A549 (cell line): ENCODE data around the gene SUFU. TPM values are rescaled to one million over a fixed set of nuclear protein-coding genes. Genes with fewer than 3 reads are reported as not detected.

Source experiments
- ATAC-seq, 2 experiments: fragments of 200-7000 bp in 1 of 2; fragments of >200 bp in 1 of 2; cut with Nextera tagmentation in 1 of 2; cut with Tn5 transposase in 1 of 2; 3 replicates each; pipeline versions ENCODE4 v1.8.0 to v1.9.1; 2018 to 2020; ENCODE audit warnings: mild to moderate bottlenecking in 1 of 2, moderate library complexity in 1 of 2
- CTCF ChIA-PET: fragments of 300-600 bp; sonication (Branson Sonifier 250); formaldehyde crosslinking; extraction: SDS; loops from one replicate; lab custom pipeline; 2021; ENCODE audit warnings: antibody characterized with exemption, inconsistent platforms; lab: Yijun Ruan, JAX
- POLR2A ChIA-PET: fragments of 350-600 bp; formaldehyde crosslinking; extraction: SDS; loops from one replicate; lab custom pipeline; 2021; ENCODE audit warnings: antibody characterized with exemption, inconsistent platforms; lab: Yijun Ruan, JAX
- DNase-seq, 2 experiments: peaks; one replicate each; pipeline versions ENCODE4 v3.0.0 to v3.0.0-alpha.2; 2011 to 2016; ENCODE audit warnings: low read depth in 1 of 2, low spot score in 1 of 2
- FAIRE-seq: peaks from 2 replicates; lab custom pipeline; 2011; peaks lifted over from hg19 to GRCh38; lab: Jason Lieb, UNC
- H3K27ac ChIP-seq, 2 experiments: fragments of >200 bp; sonication (Bioruptor Twin); formaldehyde crosslinking; 3 replicates each; pipeline ENCODE4 v1.5.1; 2016 to 2017
- H3K4me1 ChIP-seq: fragments of >200 bp; sonication (Bioruptor Twin); formaldehyde crosslinking; 3 replicates; pipeline ENCODE4 v1.6.1; 2016
- H3K4me2 ChIP-seq: fragments of >200 bp; sonication (Bioruptor Twin); formaldehyde crosslinking; 3 replicates; pipeline ENCODE4 v1.6.1; 2016
- H3K4me3 ChIP-seq: fragments of >200 bp; sonication (Bioruptor Twin); formaldehyde crosslinking; 3 replicates; pipeline ENCODE4 v1.5.1; 2016
- H3K9me3 ChIP-seq: fragments of >200 bp; sonication (Bioruptor Twin); formaldehyde crosslinking; 3 replicates; pipeline ENCODE4 v1.6.1; 2016
- BCL3 ChIP-seq: fragments of >200 bp; sonication (Bioruptor Twin); formaldehyde crosslinking; IDR thresholded peaks from 3 replicates; pipeline ENCODE4 v1.6.1; 2016
- CHD2 ChIP-seq: fragments of 150-350 bp; IDR thresholded peaks from 2 replicates; pipeline ENCODE4 v1.6.1; 2014; ENCODE audit warnings: low read length; ENCODE audit not compliant: partially characterized antibody
- CTCF ChIP-seq: fragments of >200 bp; sonication (Bioruptor Twin); formaldehyde crosslinking; IDR thresholded peaks from 3 replicates; pipeline ENCODE4 v1.5.1; 2016
- EHF ChIP-seq: fragments of 250-450 bp; sonication (Bioruptor Pico); IDR thresholded peaks from 2 replicates; pipeline ENCODE4 v1.5.0; 2020; ENCODE audit warnings: mild to moderate bottlenecking
- FOSB ChIP-seq: fragments of 250-450 bp; sonication (Bioruptor Pico); IDR thresholded peaks from 2 replicates; pipeline ENCODE4 v1.5.0; 2020; ENCODE audit warnings: mild to moderate bottlenecking, moderate library complexity
- HOXA7 ChIP-seq: fragments of 250-450 bp; sonication (Bioruptor Pico); IDR thresholded peaks from 2 replicates; pipeline ENCODE4 v1.5.0; 2020; ENCODE audit warnings: mild to moderate bottlenecking, moderate library complexity
- KDM1A ChIP-seq: fragments of 200-600 bp; sonication (generic); IDR thresholded peaks from 2 replicates; pipeline ENCODE4 v1.6.1; 2016; ENCODE audit warnings: low read depth, mild to moderate bottlenecking
- MAFK ChIP-seq: fragments of 450-650 bp; IDR thresholded peaks from 2 replicates; pipeline ENCODE4 v1.6.1; 2014; ENCODE audit not compliant: partially characterized antibody
- MYC ChIP-seq: IDR thresholded peaks from 2 replicates; pipeline ENCODE4 v1.6.1; 2012; ENCODE audit warnings: mild to moderate bottlenecking, inconsistent platforms, low read length, improper control_type of control experiment, borderline replicate concordance
- NR3C1 ChIP-seq: fragments of >200 bp; sonication (Bioruptor Twin); formaldehyde crosslinking; IDR thresholded peaks from 3 replicates; pipeline ENCODE4 v1.6.1; 2017
- REST ChIP-seq: fragments of 200-600 bp; sonication (generic); IDR thresholded peaks from 2 replicates; pipeline ENCODE4 v1.6.1; 2016; ENCODE audit warnings: antibody characterized with exemption, mild to moderate bottlenecking, moderate library complexity
- RNF2 ChIP-seq: fragments of 200-600 bp; sonication (generic); IDR thresholded peaks from 2 replicates; pipeline ENCODE4 v1.6.1; 2016; ENCODE audit warnings: low read depth, mild to moderate bottlenecking, antibody characterized with exemption, moderate library complexity, borderline replicate concordance
- SMC3 ChIP-seq: fragments of >200 bp; sonication (Bioruptor Twin); formaldehyde crosslinking; IDR thresholded peaks from 3 replicates; pipeline ENCODE4 v1.6.1; 2018; ENCODE audit warnings: inconsistent platforms
- ZSCAN20 ChIP-seq: fragments of 250-450 bp; sonication (Bioruptor Pico); IDR thresholded peaks from 2 replicates; pipeline ENCODE4 v1.8.0; 2022; ENCODE audit warnings: mild to moderate bottlenecking, moderate library complexity
- WGBS: methylation state at CpG from one replicate; pipeline ENCODE4 v1.1.6; 2017; ENCODE audit errors: missing lambda C conversion rate; 5-methylcytosine and 5-hydroxymethylcytosine counted together
- polyA plus RNA-seq, 4 experiments: library from polyadenylated mRNA; depleted of rRNA in 3 of 4; stranded (reverse); fragments of >200 nt; fragmentation: RNase III in 1 of 4; extraction: RNeasy Plus Mini Kit Qiagen cat#74134 plus additional on column Dnase treatment in 1 of 4; gene quantifications; 2 replicates in 3 of 4; 3 replicates in 1 of 4; pipeline ENCODE4 v1.2.3, GENCODE V29; 2011 to 2017

Gene SUFU
- polyA plus RNA-seq, 2 of the 4 experiments (the other 2 are of a cell fraction) = 3.7 to 5.5 TPM

GRCh38 chr10:102552533-102552932 lies 48.8 kb downstream of the SUFU start:
- H3K4me1 ChIP-seq = no peaks in the 10 kb centered on the region
- no peak for DNase-seq
- H3K9me3 ChIP-seq = no peaks in the 10 kb centered on the region
- ChIA-PET CTCF (interaction anchor here (1.6 to 3.4 kb wide), 2 partner anchors 31 to 44 kb away, joined by 3 to 12 read pairs; no protein-coding TSS in a partner anchor), POLR2A (no interaction called here)
- H3K4me3 ChIP-seq = no peak overlapping the region
- TF ChIP-seq SMC3 (no peak), CHD2 (no peak), RNF2 (no peak), EHF (no peak), FOSB (CRISPR knock-in tag) (no peak), MYC (no peak), ZSCAN20 (no peak), NR3C1 (no peak), BCL3 (no peak), HOXA7 (CRISPR knock-in tag) (no peak), KDM1A (no peak), REST (no peak), CTCF (no peak)
- no peak for FAIRE-seq
- 85% methylated on average over 2 of the region's 2 CpGs for WGBS
- no peak overlapping the region for H3K27ac ChIP-seq
- ATAC-seq = no peak
- H3K4me2 ChIP-seq = no peak overlapping the region

GRCh38 chr10:102553771-102554170 lies 50.0 kb downstream of the SUFU start:
- FAIRE-seq (no peak), ATAC-seq (no peak)
- POLR2A ChIA-PET = no interaction called here

More at GRCh38 chr10:102553771-102554170, 50.0 kb downstream of the SUFU start:
- CTCF ChIA-PET = interaction anchor here (1.0 to 3.4 kb wide), 3 partner anchors 30 to 92 kb away, joined by 3 to 12 read pairs (median 3); no protein-coding TSS in a partner anchor
- Histone ChIP-seq H3K27ac (no peak overlapping the region), H3K4me3 (no peak overlapping the region), H3K4me2 (no peak overlapping the region), H3K9me3 (no peaks in the 10 kb centered on the region), H3K4me1 (no peaks in the 10 kb centered on the region)
- TF ChIP-seq MAFK = no peak
- TF ChIP-seq MYC = no peak
- no peak for TF ChIP-seq REST
- WGBS = 96% methylated on average over 7 of the region's 7 CpGs
- DNase-seq = no peak
